ENCODE measurements around the gene ATXN10. TPM values are rescaled to one million over a fixed set of nuclear protein-coding genes. Genes with fewer than 3 reads are reported as not detected.

ATXN10 gene
- total RNA-seq, 4 donors from 2014 or later = 110 to 145 (median 134) TPM

- 87 to 92% methylated on average over 12 to 13 of the region's 22 CpGs for WGBS, 2 donors
- intact Hi-C loops (cut with DNase I) = loop anchor here (10.0 kb wide), 1 partner anchor 77 kb away; no protein-coding TSS in a partner anchor
- no peaks in the 10 kb centered on the region for H3K27me3 ChIP-seq
- no peak overlapping the region for H3K4me3 ChIP-seq (replicated peaks in 1 of 3)
- no peak overlapping the region for H3K27ac ChIP-seq
- DNase-seq = peak; percentile 40 to 62
- peaks cover 4 to 14% of the 10 kb centered on the region in 2 donors for H3K4me1 ChIP-seq
- H3K9me3 ChIP-seq = no peaks in the 10 kb centered on the region
- TF ChIP-seq CTCF (IDR thresholded peaks at IDR 0.05) = no peak
- no peak for TF ChIP-seq POLR2A (IDR thresholded peaks at IDR 0.05)
- H3K36me3 ChIP-seq = no peaks in the 10 kb centered on the region
Observed at GRCh38 chr22:45887202-45888131, 215.8 kb downstream of the ATXN10 start.

GRCh38 chr22:45888221-45889092, 216.8 kb downstream of the ATXN10 start:
- H3K4me1 ChIP-seq = peaks cover 4 to 14% of the 10 kb centered on the region in 2 donors
- H3K27ac ChIP-seq = no peak overlapping the region
- no peaks in the 10 kb centered on the region for H3K9me3 ChIP-seq
- H3K36me3 ChIP-seq = no peaks in the 10 kb centered on the region
- intact Hi-C loops (cut with DNase I) = loop anchor here (10.0 kb wide), 1 partner anchor 76 kb away; no protein-coding TSS in a partner anchor
- WGBS, 2 donors = 94 to 95% methylated on average over 25 to 26 of the region's 27 CpGs
- TF ChIP-seq POLR2A (IDR thresholded peaks at IDR 0.05) (no peak), CTCF (IDR thresholded peaks at IDR 0.05) (no peak)
- no peak overlapping the region for H3K4me3 ChIP-seq (replicated peaks in 1 of 3)
- no peak for DNase-seq
- H3K27me3 ChIP-seq = no peaks in the 10 kb centered on the region

GRCh38 chr22:45889093-45889538, 217.5 kb downstream of the ATXN10 start:
- no peaks in the 10 kb centered on the region for H3K36me3 ChIP-seq
- H3K27me3 ChIP-seq = no peaks in the 10 kb centered on the region
- TF ChIP-seq CTCF (IDR thresholded peaks at IDR 0.05) (no peak), POLR2A (IDR thresholded peaks at IDR 0.05) (no peak)
- no peak for DNase-seq
- 73 to 93% methylated on average over 7 to 9 of the region's 10 CpGs for WGBS, 2 donors
- H3K27ac ChIP-seq = no peak overlapping the region
- peaks cover 4 to 14% of the 10 kb centered on the region in 2 donors for H3K4me1 ChIP-seq
- H3K4me3 ChIP-seq (replicated peaks in 1 of 3) = no peak overlapping the region
- intact Hi-C loops (cut with DNase I) = loop anchor here (10.0 kb wide), 1 partner anchor 76 kb away; no protein-coding TSS in a partner anchor
- H3K9me3 ChIP-seq = no peaks in the 10 kb centered on the region

DNA sequence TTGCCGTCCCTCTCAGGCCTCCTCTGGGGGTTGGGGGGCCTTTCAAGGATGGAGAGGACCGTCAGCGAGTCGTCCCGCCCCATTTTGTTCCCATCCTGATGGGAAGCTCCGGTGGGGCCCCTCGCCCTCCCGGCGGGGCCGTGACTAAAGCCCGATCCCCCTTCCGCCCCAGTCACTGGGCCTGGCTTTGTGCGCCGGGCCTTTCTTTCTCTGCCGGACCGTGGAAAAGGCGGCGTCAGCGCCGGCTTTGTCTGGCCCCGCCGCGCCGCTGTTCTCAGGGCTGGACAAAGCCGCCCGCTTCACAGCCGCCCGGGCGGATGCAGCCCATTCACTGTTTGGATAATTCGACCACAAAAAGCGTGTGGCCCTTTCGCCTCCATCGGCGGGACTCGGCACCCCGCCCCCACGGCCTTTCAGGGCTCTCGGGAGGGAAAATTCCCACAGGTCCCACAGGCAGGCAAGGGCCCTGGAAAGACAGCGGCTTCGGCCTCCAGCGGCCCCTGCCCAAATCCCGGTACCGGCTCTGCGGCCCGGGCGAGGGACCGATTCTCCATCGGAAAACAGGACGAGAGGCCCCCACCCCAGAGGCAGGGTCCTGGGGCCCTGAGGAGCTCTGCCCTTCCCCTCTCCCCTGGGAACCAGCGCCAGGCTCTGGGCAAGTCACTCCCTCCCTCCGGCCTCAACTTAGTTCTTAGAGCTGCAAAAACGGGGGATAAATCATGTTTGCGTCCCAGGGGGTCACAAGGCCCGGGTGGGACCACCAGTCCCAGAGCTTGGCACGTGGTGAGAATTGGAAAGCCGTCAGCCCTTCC, 218.1 kb downstream of the ATXN10 start:
- 36 to 84% methylated on average over 7 to 19 of the region's 56 CpGs for WGBS, 2 donors
- intact Hi-C loops (cut with DNase I) = loop anchor here (10.0 kb wide), 1 partner anchor 75 kb away; no protein-coding TSS in a partner anchor
- Histone ChIP-seq H3K27me3 (no peaks in the 10 kb centered on the region), H3K4me3 (replicated peaks in 1 of 3) (no peak overlapping the region), H3K9me3 (no peaks in the 10 kb centered on the region), H3K4me1 (peaks cover 4 to 14% of the 10 kb centered on the region in 2 donors), H3K36me3 (no peaks in the 10 kb centered on the region), H3K27ac (no peak overlapping the region)
- no peak for TF ChIP-seq POLR2A (IDR thresholded peaks at IDR 0.05)
- peak; percentile 29 to 31 for DNase-seq

DNA sequence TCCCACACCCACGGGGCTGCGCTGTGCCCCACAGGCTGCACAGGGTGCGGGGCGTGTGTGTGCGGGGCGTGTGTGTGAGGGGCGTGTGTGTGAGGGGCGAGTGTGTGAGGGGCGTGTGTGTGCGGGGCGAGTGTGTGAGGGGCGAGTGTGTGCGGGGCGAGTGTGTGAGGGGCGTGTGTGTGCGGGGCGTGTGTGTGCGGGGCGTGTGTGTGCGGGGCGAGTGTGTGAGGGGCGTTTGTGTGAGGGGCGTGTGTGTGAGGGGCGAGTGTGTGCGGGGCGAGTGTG, 218.7 kb downstream of the ATXN10 start:
- H3K9me3 ChIP-seq = no peaks in the 10 kb centered on the region
- peaks cover 4 to 14% of the 10 kb centered on the region in 2 donors for H3K4me1 ChIP-seq
- TF ChIP-seq POLR2A (IDR thresholded peaks at IDR 0.05) = no peak
- TF ChIP-seq CTCF (IDR thresholded peaks at IDR 0.05) = no peak
- 95% methylated on average over 8 to 18 of the region's 26 CpGs for WGBS, 2 donors
- DNase-seq = no peak
- no peaks in the 10 kb centered on the region for H3K27me3 ChIP-seq
- no peak overlapping the region for H3K27ac ChIP-seq
- no peaks in the 10 kb centered on the region for H3K36me3 ChIP-seq
- intact Hi-C loops (cut with DNase I) = no loop called here
- H3K4me3 ChIP-seq (replicated peaks in 1 of 3) = no peak overlapping the region
